Measurements from ENCODE around the gene PIP4P1. TPM values are rescaled to one million over a fixed set of nuclear protein-coding genes. Genes with fewer than 3 reads are reported as not detected.

The PIP4P1 gene
- total and polyA plus RNA-seq, 2 of the 13 experiments (the other 11 are each of a cell fraction or from before 2014, with no cell fraction given) = 33.4 to 47.0 TPM

- TF ChIP-seq FOSL1 (CRISPR knock-in tag; IDR thresholded peaks at IDR 0.05; ENCODE audit: borderline replicate concordance) (no peak), ZNF333 (CRISPR knock-in tag; IDR thresholded peaks at IDR 0.05; ENCODE audit: borderline replicate concordance) (no peak), SNRNP70 (IDR thresholded peaks at IDR 0.05; ENCODE audit: low read depth, low read length) (no peak), ZNF10 (CRISPR knock-in tag; IDR thresholded peaks at IDR 0.05; ENCODE audit: borderline replicate concordance, low read depth) (no peak), ZNF841 (CRISPR knock-in tag; IDR thresholded peaks at IDR 0.05; ENCODE audit: borderline replicate concordance) (no peak), ZNF101 (CRISPR knock-in tag; IDR thresholded peaks at IDR 0.05; ENCODE audit: borderline replicate concordance, low read depth) (no peak), ZHX1 (CRISPR knock-in tag; IDR thresholded peaks at IDR 0.05; ENCODE audit: low read depth) (no peak), IRX3 (CRISPR knock-in tag; IDR thresholded peaks at IDR 0.05; ENCODE audit: borderline replicate concordance, low read depth) (no peak), ZSCAN20 (CRISPR knock-in tag; IDR thresholded peaks at IDR 0.05; ENCODE audit: borderline replicate concordance) (no peak), PITX1 (CRISPR knock-in tag; IDR thresholded peaks at IDR 0.05) (0 out of 2 replicates have a peak, but pooled peaks have one; percentile 11), NPAS2 (CRISPR knock-in tag; IDR thresholded peaks at IDR 0.05; ENCODE audit: borderline replicate concordance) (no peak), BATF2 (CRISPR knock-in tag; IDR thresholded peaks at IDR 0.05) (no peak), CREB1 (IDR thresholded peaks at IDR 0.05) (no peak), CREB1 (CRISPR knock-in tag; IDR thresholded peaks at IDR 0.05) (0 out of 2 replicates have a peak, but pooled peaks have one; percentile 25), E2F2 (CRISPR knock-in tag; IDR thresholded peaks at IDR 0.05; ENCODE audit: borderline replicate concordance) (no peak), ZNF543 (CRISPR knock-in tag; IDR thresholded peaks at IDR 0.05) (no peak), RBFOX2 (IDR thresholded peaks at IDR 0.05; ENCODE audit: low read depth, low read length) (no peak), ZNF335 (CRISPR knock-in tag; IDR thresholded peaks at IDR 0.05) (no peak), GATA4 (IDR thresholded peaks at IDR 0.05; ENCODE audit: borderline replicate concordance, low read depth) (no peak; the same call in 1 of the 2 replicates), THRA (CRISPR knock-in tag; IDR thresholded peaks at IDR 0.05; ENCODE audit: borderline replicate concordance) (no peak), MLLT10 (CRISPR knock-in tag; IDR thresholded peaks at IDR 0.05) (no peak), SOX6 (IDR thresholded peaks at IDR 0.05) (no peak), SOX6 (CRISPR knock-in tag; IDR thresholded peaks at IDR 0.05) (0 out of 2 replicates have a peak, but pooled peaks have one; percentile 28), ZFAT (CRISPR knock-in tag; conservative IDR thresholded peaks at IDR 0.05) (no peak), ZNF264 (CRISPR knock-in tag; IDR thresholded peaks at IDR 0.05) (0 out of 2 replicates have a peak, but pooled peaks have one; percentile 25), THYN1 (CRISPR knock-in tag; IDR thresholded peaks at IDR 0.05; ENCODE audit: borderline replicate concordance, low read depth) (no peak), ZNF615 (CRISPR knock-in tag; IDR thresholded peaks at IDR 0.05; ENCODE audit: borderline replicate concordance) (no peak)
These were observed 42.7 kb downstream of the PIP4P1 start (continued) for GRCh38 chr14:20418501-20418909.
